T-helper 22 cell (primary cell): ENCODE measurements around the gene XAF1.
"Not testable (repeated sequence)": the region's sequence is repeated elsewhere in the genome, so short reads cannot be mapped to it uniquely, and the experiment has no call there.

Source experiments
- DNase-seq: peaks from one replicate; pipeline ENCODE4 v3.0.0-alpha.2; 2020; ENCODE audit warnings: low read depth

Gene XAF1

GRCh38 chr17:6753546-6753945 lies 2.3 kb upstream of the XAF1 start:
- DNase-seq = no peak

- no peak for DNase-seq
These were observed 565 bp upstream of the XAF1 start for GRCh38 chr17:6755281-6755680.

- no peak for DNase-seq
These were observed 682 bp downstream of the XAF1 start for GRCh38 chr17:6756425-6757031.

GRCh38 chr17:6757747-6758146 lies 1.9 kb downstream of the XAF1 start:
- DNase-seq = no peak

- DNase-seq = no peak
These were observed 5.9 kb downstream of the XAF1 start for GRCh38 chr17:6761779-6762178.

- no peak for DNase-seq
These were observed 12.6 kb downstream of the XAF1 start for GRCh38 chr17:6768447-6768846.

- no peak for DNase-seq
These were observed 16.2 kb downstream of the XAF1 start for GRCh38 chr17:6772016-6772415.

- not testable (repeated sequence) for DNase-seq
These were observed 19.1 kb downstream of the XAF1 start for GRCh38 chr17:6774906-6775305.

GRCh38 chr17:6775871-6776405 lies 20.1 kb downstream of the XAF1 start, which contains the start of gene FBXO39:
Gene FBXO39, plus strand, starts transcription at chr17:6776215. Its CDS starts 3,654 bp downstream, at chr17:6779869.
- no peak for DNase-seq

- DNase-seq = no peak
These were observed 23.6 kb downstream of the XAF1 start for GRCh38 chr17:6779411-6779810.

GRCh38 chr17:6780001-6780400 lies 24.2 kb downstream of the XAF1 start:
- no peak for DNase-seq

GRCh38 chr17:6780886-6781285 lies 25.0 kb downstream of the XAF1 start:
- DNase-seq = no peak

- DNase-seq = no peak
These were observed 26.4 kb downstream of the XAF1 start for GRCh38 chr17:6782244-6782643.

GRCh38 chr17:6786618-6787017 lies 30.8 kb downstream of the XAF1 start:
- no peak for DNase-seq

- DNase-seq = no peak
These were observed 31.3 kb downstream of the XAF1 start for GRCh38 chr17:6787081-6787693.

GRCh38 chr17:6789146-6789545 lies 33.3 kb downstream of the XAF1 start:
- no peak for DNase-seq

GRCh38 chr17:6793748-6794493 lies 38.1 kb downstream of the XAF1 start:
- no peak for DNase-seq

GRCh38 chr17:6796017-6796886 lies 40.4 kb downstream of the XAF1 start:
- DNase-seq = no peak

GRCh38 chr17:6796887-6797490 lies 41.1 kb downstream of the XAF1 start:
- no peak for DNase-seq

- no peak for DNase-seq
These were observed 42.0 kb downstream of the XAF1 start for GRCh38 chr17:6797718-6798351.

GRCh38 chr17:6799738-6800137 lies 43.9 kb downstream of the XAF1 start:
- DNase-seq = no peak
